Measurements from ENCODE around the gene C2orf72. TPM values are rescaled to one million over a fixed set of nuclear protein-coding genes. Genes with fewer than 3 reads are reported as not detected.

Gene C2orf72
- total and polyA plus RNA-seq, 2 of the 13 experiments (the other 11 are each of a cell fraction or from before 2014, with no cell fraction given), result 147 to 203 TPM

DNA sequence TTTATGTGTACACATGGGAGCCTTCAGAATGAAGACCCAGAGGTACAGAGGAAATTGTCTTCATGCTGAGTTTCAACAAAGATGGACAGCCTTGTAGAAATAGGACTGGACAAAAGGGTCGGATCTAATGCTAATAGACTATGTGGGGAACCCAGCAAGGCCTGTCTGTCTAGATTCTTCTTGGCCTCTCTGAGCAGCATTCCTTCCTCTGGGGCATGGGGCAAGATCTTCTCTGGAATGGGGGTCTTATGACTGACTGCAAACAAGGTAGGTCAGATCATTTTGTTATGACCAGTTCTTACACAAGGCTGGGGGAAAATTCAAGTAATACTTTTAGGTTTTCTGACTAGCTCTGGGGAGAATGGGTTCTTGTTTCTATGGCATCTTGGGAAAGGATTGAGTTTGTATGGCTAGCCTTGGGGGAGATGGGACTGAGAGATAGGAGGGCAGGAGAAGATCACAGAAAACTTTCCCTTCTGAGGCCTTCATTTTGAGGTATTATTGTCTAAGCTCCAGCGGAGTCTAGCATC lies 27.1 kb upstream of the C2orf72 start:
- 29% methylated on average over 2 of the region's 2 CpGs for WGBS (ENCODE audit: low lambda C conversion rate)
- intact Hi-C loops (cut with micrococcal nuclease; ENCODE audit: unreplicated experiment), result no loop called here
- ATAC-seq (no peak), FAIRE-seq (no peak), DNase-seq (ENCODE audit: low spot score) (no peak)
- in situ Hi-C loops (cut with HindIII; ENCODE audit: extremely low pct_ligation_motif_present, low pct_unique_long_range_greater_than_20kb), result no loop called here
- no peaks in the 10 kb centered on the region for H4K20me1 ChIP-seq (ENCODE audit: insufficient read depth, low read length)
- H3K4me2 ChIP-seq (ENCODE audit: low read depth, low read length), result no peak overlapping the region
- H3K79me2 ChIP-seq (ENCODE audit: insufficient read depth, low read length), result no peaks in the 10 kb centered on the region
- H3K9ac ChIP-seq (ENCODE audit: insufficient read depth, low read depth, low read length), result no peak overlapping the region
- H3K4me3 ChIP-seq (replicated peaks in 1 of 3; ENCODE audit: insufficient read depth in 1 of 3, low read depth in 2 of 3, low read length in 3 of 3), result no peak overlapping the region
- peaks cover 3% of the 10 kb centered on the region; the same call in 1 of the 2 replicates for H3K9me3 ChIP-seq (ENCODE audit: low read length)
- peaks cover 3 to 53% of the 10 kb centered on the region in 2 experiments; a peak in 4 of 5 replicates for H3K27me3 ChIP-seq (ENCODE audit: control insufficient read depth in 1 of 2, insufficient read depth in 2 of 2, low read length in 2 of 2)
- no peaks in the 10 kb centered on the region for H3K36me3 ChIP-seq (replicated peaks in 1 of 2; ENCODE audit: control insufficient read depth in 1 of 2, insufficient read depth in 2 of 2, low read length in 2 of 2)
- CTCF ChIA-PET (ENCODE audit: low intra/inter-chr PET ratio, low total read pairs), result no interaction called here
- H3K27ac ChIP-seq (ENCODE audit: extremely low read length, insufficient read depth, low read length), result no peak overlapping the region
- H3K4me1 ChIP-seq (ENCODE audit: insufficient read depth, low read length), result peaks cover 36% of the 10 kb centered on the region
- BruUV-seq (replicated peaks), result no TSS peak
- POLR2A ChIA-PET, result no interaction called here
- TF ChIP-seq NR2F6 (IDR thresholded peaks at IDR 0.05), result no peak
- TF ChIP-seq NR2F6 (CRISPR knock-in tag; IDR thresholded peaks at IDR 0.05), result no peak
- TF ChIP-seq, protein P1, sequence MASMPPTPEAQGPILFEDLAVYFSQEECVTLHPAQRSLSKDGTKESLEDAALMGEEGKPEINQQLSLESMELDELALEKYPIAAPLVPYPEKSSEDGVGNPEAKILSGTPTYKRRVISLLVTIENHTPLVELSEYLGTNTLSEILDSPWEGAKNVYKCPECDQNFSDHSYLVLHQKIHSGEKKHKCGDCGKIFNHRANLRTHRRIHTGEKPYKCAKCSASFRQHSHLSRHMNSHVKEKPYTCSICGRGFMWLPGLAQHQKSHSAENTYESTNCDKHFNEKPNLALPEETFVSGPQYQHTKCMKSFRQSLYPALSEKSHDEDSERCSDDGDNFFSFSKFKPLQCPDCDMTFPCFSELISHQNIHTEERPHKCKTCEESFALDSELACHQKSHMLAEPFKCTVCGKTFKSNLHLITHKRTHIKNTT (CRISPR knock-in tag; IDR thresholded peaks at IDR 0.05), result no peak
- no peak for TF ChIP-seq ZNF563 (CRISPR knock-in tag; IDR thresholded peaks at IDR 0.05)
- H2AFZ ChIP-seq (ENCODE audit: low read length), result no peak overlapping the region

DNA sequence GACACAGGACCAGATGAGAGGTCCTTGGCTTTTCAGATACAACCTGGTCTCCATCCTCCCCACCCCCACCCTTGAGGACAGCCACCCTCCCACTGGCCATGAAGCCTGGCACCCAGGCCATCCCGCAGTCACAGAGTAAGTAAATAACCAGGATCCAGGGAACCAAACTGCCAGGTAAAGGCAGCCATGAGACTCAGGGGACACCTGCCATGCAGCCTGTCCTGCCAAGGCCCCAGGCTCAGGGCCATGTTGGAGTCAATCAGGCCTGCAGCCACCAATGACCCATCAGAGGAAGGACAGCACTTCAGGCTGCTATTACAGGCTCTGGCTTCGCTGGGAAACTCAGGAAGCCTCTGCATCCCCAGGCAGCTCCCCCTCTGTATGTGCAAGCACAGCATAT lies 25.8 kb upstream of the C2orf72 start:
- intact Hi-C loops (cut with micrococcal nuclease; ENCODE audit: unreplicated experiment), result no loop called here
- Histone ChIP-seq H3K4me2 (ENCODE audit: low read depth, low read length) (no peak overlapping the region), H3K36me3 (replicated peaks in 1 of 2; ENCODE audit: control insufficient read depth in 1 of 2, insufficient read depth in 2 of 2, low read length in 2 of 2) (no peaks in the 10 kb centered on the region), H3K9me3 (ENCODE audit: low read length) (no peaks in the 10 kb centered on the region), H3K9ac (ENCODE audit: insufficient read depth, low read depth, low read length) (no peak overlapping the region), H3K4me3 (replicated peaks in 1 of 3; ENCODE audit: insufficient read depth in 1 of 3, low read depth in 2 of 3, low read length in 3 of 3) (no peak overlapping the region), H3K79me2 (ENCODE audit: insufficient read depth, low read length) (no peaks in the 10 kb centered on the region), H3K4me1 (ENCODE audit: insufficient read depth, low read length) (peaks cover 35% of the 10 kb centered on the region), H3K27ac (ENCODE audit: extremely low read length, insufficient read depth, low read length) (no peak overlapping the region), H4K20me1 (ENCODE audit: insufficient read depth, low read length) (no peaks in the 10 kb centered on the region), H2AFZ (ENCODE audit: low read length) (no peak overlapping the region), H3K27me3 (ENCODE audit: control insufficient read depth in 1 of 2, insufficient read depth in 2 of 2, low read length in 2 of 2) (peaks cover 3 to 60% of the 10 kb centered on the region in 2 experiments; a peak in 4 of 5 replicates)
- ATAC-seq, result no peak
- 25% methylated on average over 2 of the region's 2 CpGs for WGBS (ENCODE audit: low lambda C conversion rate)
- DNase-seq (ENCODE audit: low spot score), result no peak
- in situ Hi-C loops (cut with HindIII; ENCODE audit: extremely low pct_ligation_motif_present, low pct_unique_long_range_greater_than_20kb), result no loop called here
- POLR2A ChIA-PET, result interaction anchor here (1.1 to 1.2 kb wide), 2 partner anchors 25 to 39 kb away, joined by 3 to 4 read pairs; no protein-coding TSS in a partner anchor
- CTCF ChIA-PET (ENCODE audit: low intra/inter-chr PET ratio, low total read pairs), result no interaction called here
- no peak for FAIRE-seq
- no TSS peak for BruUV-seq (replicated peaks)
- TF ChIP-seq, protein P2, sequence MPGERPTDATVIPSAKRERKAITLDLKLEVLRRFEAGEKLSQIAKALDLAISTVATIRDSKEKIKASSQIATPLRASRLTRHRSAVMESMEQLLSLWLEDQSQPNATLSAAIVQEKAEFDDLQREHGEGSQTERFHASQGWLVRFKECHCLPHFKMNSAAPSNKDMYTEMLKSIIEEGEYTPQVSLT (CRISPR knock-in tag; IDR thresholded peaks at IDR 0.05; ENCODE audit: borderline replicate concordance, low read depth), result no peak
- TF ChIP-seq SPEN (CRISPR knock-in tag; IDR thresholded peaks at IDR 0.05; ENCODE audit: low read depth), result no peak
- TF ChIP-seq SMC3 (IDR thresholded peaks at IDR 0.05; ENCODE audit: low read length), result no peak
- no peak for TF ChIP-seq ZMYM4 (CRISPR knock-in tag; IDR thresholded peaks at IDR 0.05)
- no peak for TF ChIP-seq ZBTB8A (CRISPR knock-in tag; IDR thresholded peaks at IDR 0.05; ENCODE audit: borderline replicate concordance, low read depth)
- TF ChIP-seq TBX3 (IDR thresholded peaks at IDR 0.05; ENCODE audit: borderline replicate concordance), result no peak
- TF ChIP-seq, protein P3, sequence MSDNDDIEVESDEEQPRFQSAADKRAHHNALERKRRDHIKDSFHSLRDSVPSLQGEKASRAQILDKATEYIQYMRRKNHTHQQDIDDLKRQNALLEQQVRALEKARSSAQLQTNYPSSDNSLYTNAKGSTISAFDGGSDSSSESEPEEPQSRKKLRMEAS (IDR thresholded peaks at IDR 0.05), result no peak
- TF ChIP-seq, protein P4, sequence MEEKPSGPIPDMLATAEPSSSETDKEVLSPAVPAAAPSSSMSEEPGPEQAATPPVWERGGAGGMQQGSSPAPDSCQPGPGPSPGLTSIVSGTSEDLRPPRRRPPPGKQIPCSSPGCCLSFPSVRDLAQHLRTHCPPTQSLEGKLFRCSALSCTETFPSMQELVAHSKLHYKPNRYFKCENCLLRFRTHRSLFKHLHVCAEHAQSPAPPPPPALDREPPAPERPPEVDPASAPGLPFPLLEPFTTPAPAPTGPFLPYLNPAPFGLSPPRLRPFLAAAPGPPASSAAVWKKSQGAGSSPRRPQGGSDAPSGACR (CRISPR knock-in tag; IDR thresholded peaks at IDR 0.05), result no peak
- no peak for TF ChIP-seq BHLHE40 (IDR thresholded peaks at IDR 0.05; ENCODE audit: low read length)
- TF ChIP-seq TEAD2 (CRISPR knock-in tag; IDR thresholded peaks at IDR 0.05), result no peak
- no peak for TF ChIP-seq NFYB (CRISPR knock-in tag; IDR thresholded peaks at IDR 0.05)
- no peak for TF ChIP-seq ZSCAN21 (CRISPR knock-in tag; IDR thresholded peaks at IDR 0.05; ENCODE audit: borderline replicate concordance)
- TF ChIP-seq ZNF670 (CRISPR knock-in tag; IDR thresholded peaks at IDR 0.05; ENCODE audit: borderline replicate concordance), result no peak
- no peak for TF ChIP-seq MAFF (IDR thresholded peaks at IDR 0.05; ENCODE audit: low read depth, low read length)

Data from HepG2 (cell line).